ENCODE data around the gene HAUS7.

DNA sequence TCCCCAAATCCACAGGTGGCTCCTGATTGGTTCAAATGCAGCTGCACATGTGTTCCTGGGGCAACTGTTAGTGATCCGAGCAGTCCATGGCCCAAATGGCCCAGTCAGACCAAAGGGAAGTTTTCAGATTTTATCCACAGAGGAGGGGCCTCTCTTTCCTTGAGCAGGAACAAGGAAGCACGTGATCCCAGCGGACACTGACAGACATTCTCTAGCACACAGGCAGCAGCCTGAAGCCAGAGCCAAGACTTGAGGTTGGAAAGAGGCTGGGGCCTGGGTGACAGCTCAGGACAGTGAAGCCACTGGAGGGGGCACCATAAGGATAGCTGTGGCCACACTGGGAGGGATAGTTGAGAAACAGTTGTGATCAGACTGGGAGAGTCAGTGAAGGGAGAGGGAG lies 62.6 kb downstream of the HAUS7 start:
- TF ChIP-seq POLR2AphosphoS5 (IDR thresholded peaks at IDR 0.05) (no peak), POLR2A (IDR thresholded peaks at IDR 0.05) (no peak)
- TF ChIP-seq, protein P1, sequence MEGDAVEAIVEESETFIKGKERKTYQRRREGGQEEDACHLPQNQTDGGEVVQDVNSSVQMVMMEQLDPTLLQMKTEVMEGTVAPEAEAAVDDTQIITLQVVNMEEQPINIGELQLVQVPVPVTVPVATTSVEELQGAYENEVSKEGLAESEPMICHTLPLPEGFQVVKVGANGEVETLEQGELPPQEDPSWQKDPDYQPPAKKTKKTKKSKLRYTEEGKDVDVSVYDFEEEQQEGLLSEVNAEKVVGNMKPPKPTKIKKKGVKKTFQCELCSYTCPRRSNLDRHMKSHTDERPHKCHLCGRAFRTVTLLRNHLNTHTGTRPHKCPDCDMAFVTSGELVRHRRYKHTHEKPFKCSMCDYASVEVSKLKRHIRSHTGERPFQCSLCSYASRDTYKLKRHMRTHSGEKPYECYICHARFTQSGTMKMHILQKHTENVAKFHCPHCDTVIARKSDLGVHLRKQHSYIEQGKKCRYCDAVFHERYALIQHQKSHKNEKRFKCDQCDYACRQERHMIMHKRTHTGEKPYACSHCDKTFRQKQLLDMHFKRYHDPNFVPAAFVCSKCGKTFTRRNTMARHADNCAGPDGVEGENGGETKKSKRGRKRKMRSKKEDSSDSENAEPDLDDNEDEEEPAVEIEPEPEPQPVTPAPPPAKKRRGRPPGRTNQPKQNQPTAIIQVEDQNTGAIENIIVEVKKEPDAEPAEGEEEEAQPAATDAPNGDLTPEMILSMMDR (IDR thresholded peaks at IDR 0.05) = no peak
